Mammary epithelial cell (primary cell): ENCODE data around the gene OR8G1.

Source experiments
- EZH2 ChIP-seq: IDR thresholded peaks from 2 replicates; pipeline ENCODE4 v1.6.1; 2012; ENCODE audit warnings: low read length, inconsistent platforms, borderline replicate concordance
- TF ChIP-seq, protein P1 (sequence below), 2 donors: IDR thresholded peaks in 1 of 2; conservative IDR thresholded peaks in 1 of 2; 2 replicates each; pipeline ENCODE4 v1.5.1; 2011 to 2012; ENCODE audit warnings: inconsistent platforms in 2 of 2, low read length in 2 of 2, mild to moderate bottlenecking in 2 of 2, control low read depth in 1 of 2, low read depth in 1 of 2; ENCODE audit not compliant: insufficient read depth in 1 of 2; ENCODE audit errors: extremely low read depth in 1 of 2

DNA sequence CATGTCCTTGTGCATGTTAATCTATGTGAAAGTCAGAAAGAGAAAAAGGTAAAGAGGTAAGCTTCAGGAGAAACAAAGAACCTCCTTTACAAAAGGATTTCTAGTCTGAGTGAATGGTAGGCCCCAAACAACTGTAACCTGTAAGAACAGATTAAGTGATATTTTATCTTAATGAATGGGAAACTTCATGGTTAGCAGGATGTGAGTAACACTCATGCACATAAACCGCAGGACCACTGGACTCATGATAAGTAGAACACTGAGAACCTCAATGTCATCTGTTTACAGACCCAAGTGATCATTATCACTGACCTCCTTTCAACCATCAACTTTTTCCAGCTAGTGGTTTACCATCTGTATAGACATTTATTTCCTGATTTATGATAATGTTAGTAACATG lies 35.2 kb downstream of the OR8G1 start:
- TF ChIP-seq, protein P1, sequence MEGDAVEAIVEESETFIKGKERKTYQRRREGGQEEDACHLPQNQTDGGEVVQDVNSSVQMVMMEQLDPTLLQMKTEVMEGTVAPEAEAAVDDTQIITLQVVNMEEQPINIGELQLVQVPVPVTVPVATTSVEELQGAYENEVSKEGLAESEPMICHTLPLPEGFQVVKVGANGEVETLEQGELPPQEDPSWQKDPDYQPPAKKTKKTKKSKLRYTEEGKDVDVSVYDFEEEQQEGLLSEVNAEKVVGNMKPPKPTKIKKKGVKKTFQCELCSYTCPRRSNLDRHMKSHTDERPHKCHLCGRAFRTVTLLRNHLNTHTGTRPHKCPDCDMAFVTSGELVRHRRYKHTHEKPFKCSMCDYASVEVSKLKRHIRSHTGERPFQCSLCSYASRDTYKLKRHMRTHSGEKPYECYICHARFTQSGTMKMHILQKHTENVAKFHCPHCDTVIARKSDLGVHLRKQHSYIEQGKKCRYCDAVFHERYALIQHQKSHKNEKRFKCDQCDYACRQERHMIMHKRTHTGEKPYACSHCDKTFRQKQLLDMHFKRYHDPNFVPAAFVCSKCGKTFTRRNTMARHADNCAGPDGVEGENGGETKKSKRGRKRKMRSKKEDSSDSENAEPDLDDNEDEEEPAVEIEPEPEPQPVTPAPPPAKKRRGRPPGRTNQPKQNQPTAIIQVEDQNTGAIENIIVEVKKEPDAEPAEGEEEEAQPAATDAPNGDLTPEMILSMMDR (conservative IDR thresholded peaks at IDR 0.05 in 1 of 2, IDR thresholded peaks at IDR 0.05 in 1 of 2; ENCODE audit: extremely low read depth in 1 of 2, insufficient read depth in 1 of 2, low read depth in 1 of 2, low read length in 2 of 2), result no peak
- no peak for TF ChIP-seq EZH2
